OCI-LY3 (cell line): Measurements from ENCODE around the gene PITPNM2.

Source experiments
- H2AFZ ChIP-seq: fragments of 200-600, 300-600 bp; shearing (Covaris generic); 2 replicates; pipeline ENCODE4 v1.6.0; 2014; ENCODE audit warnings: antibody characterized with exemption, low read depth, low read length
- H3K27ac ChIP-seq: fragments of 200-600, 300-600 bp; sonication (generic); 2 replicates; pipeline ENCODE4 v1.5.1; 2014; ENCODE audit warnings: mild to moderate bottlenecking, low read length, moderate library complexity, mixed read lengths
- H3K27me3 ChIP-seq: fragments of 200-600, 300-600 bp; sonication (generic); 2 replicates; pipeline ENCODE4 v1.6.1; 2014; ENCODE audit warnings: low read depth, low read length, mixed read lengths
- H3K36me3 ChIP-seq: fragments of 200-600, 300-600 bp; sonication (generic); replicated peaks from 2 replicates; pipeline ENCODE3; 2014; ENCODE audit warnings: low read depth, low read length, mixed read lengths
- H3K4me1 ChIP-seq: fragments of 300-600, 200-600 bp; sonication (generic); 2 replicates; pipeline ENCODE4 v1.6.1; 2014; ENCODE audit warnings: low read length, mixed read lengths
- H3K4me2 ChIP-seq: fragments of 200-600, 300-600 bp; sonication (generic); 2 replicates; pipeline ENCODE4 v1.6.1; 2014; ENCODE audit warnings: low read length, mixed read lengths
- H3K4me3 ChIP-seq: fragments of 300-600, 200-600 bp; sonication (generic); 2 replicates; pipeline ENCODE4 v1.5.1; 2014; ENCODE audit warnings: antibody characterized with exemption, mild to moderate bottlenecking, low read length, moderate library complexity
- H3K79me2 ChIP-seq: fragments of 300-600, 200-600 bp; shearing (Covaris generic); 2 replicates; pipeline ENCODE4 v1.6.1; 2014; ENCODE audit warnings: mild to moderate bottlenecking, low read length, mixed read lengths
- H3K9ac ChIP-seq: fragments of 300-600, 200-600 bp; shearing (Covaris generic); 2 replicates; pipeline ENCODE4 v1.6.0; 2014; ENCODE audit warnings: mild to moderate bottlenecking, low read length, moderate library complexity
- H3K9me3 ChIP-seq: fragments of 200-600, 300-600 bp; shearing (Covaris generic); 2 replicates; pipeline ENCODE4 v1.6.1; 2014; ENCODE audit warnings: low read length, mixed read lengths; ENCODE audit not compliant: insufficient read depth
- H4K20me1 ChIP-seq: fragments of 200-600, 300-600 bp; sonication (generic); 2 replicates; pipeline ENCODE4 v1.6.1; 2016; ENCODE audit warnings: low read length, mixed read lengths; ENCODE audit not compliant: insufficient read depth
- CTCF ChIP-seq: fragments of 200-600, 300-600 bp; sonication (generic); IDR thresholded peaks from 2 replicates; pipeline ENCODE4 v1.5.1; 2014; ENCODE audit warnings: antibody characterized with exemption, low read length, low read depth
- EZH2phosphoT487 ChIP-seq: fragments of 200-600 bp; shearing (Covaris generic); IDR thresholded peaks from 2 replicates; pipeline ENCODE4 v1.6.1; 2018; ENCODE audit warnings: antibody characterized with exemption, mixed run types, low read depth

Gene PITPNM2

DNA sequence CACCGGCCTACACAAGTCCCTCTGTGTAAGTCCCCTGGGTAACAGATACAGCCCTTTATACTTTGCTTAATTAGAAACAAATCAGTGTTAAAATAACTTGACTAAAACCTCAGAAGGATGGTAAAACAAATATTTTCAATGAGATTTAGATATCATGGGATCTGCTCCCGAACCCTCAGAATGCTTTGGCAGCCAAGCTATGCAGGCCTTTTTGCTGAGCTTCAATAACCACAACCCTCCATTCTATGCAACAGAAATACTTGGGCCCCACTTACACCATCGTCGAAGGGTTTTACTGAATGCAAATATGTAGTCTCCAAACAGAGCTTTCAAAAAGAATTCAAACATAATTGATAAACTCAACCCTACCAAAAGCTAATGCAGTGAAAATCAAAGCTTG, 29.3 kb upstream of the PITPNM2 start:
- H2AFZ ChIP-seq = no peak overlapping the region
- no peak overlapping the region for H3K4me3 ChIP-seq
- no peaks in the 10 kb centered on the region for H3K79me2 ChIP-seq
- H3K36me3 ChIP-seq = peaks cover 18% of the 10 kb centered on the region
- TF ChIP-seq EZH2phosphoT487 = no peak
- no peak for TF ChIP-seq CTCF
- H3K9ac ChIP-seq = no peak overlapping the region
- no peaks in the 10 kb centered on the region for H3K27me3 ChIP-seq
- no peaks in the 10 kb centered on the region for H3K9me3 ChIP-seq
- no peaks in the 10 kb centered on the region for H4K20me1 ChIP-seq
- no peaks in the 10 kb centered on the region for H3K4me1 ChIP-seq
- no peak overlapping the region for H3K27ac ChIP-seq
- H3K4me2 ChIP-seq = no peak overlapping the region

- H3K9me3 ChIP-seq = no peaks in the 10 kb centered on the region
- H3K79me2 ChIP-seq = no peaks in the 10 kb centered on the region
- TF ChIP-seq EZH2phosphoT487 = no peak
- no peak for TF ChIP-seq CTCF
- no peaks in the 10 kb centered on the region for H3K27me3 ChIP-seq
- no peak overlapping the region for H3K4me2 ChIP-seq
- peaks cover 8% of the 10 kb centered on the region for H3K36me3 ChIP-seq
- no peak overlapping the region for H3K9ac ChIP-seq
- no peaks in the 10 kb centered on the region for H4K20me1 ChIP-seq
- H3K27ac ChIP-seq = no peak overlapping the region
- no peak overlapping the region for H3K4me3 ChIP-seq
- no peak overlapping the region for H2AFZ ChIP-seq
- no peaks in the 10 kb centered on the region for H3K4me1 ChIP-seq
These were observed 21.1 kb upstream of the PITPNM2 start for GRCh38 chr12:123171967-123172366.

DNA sequence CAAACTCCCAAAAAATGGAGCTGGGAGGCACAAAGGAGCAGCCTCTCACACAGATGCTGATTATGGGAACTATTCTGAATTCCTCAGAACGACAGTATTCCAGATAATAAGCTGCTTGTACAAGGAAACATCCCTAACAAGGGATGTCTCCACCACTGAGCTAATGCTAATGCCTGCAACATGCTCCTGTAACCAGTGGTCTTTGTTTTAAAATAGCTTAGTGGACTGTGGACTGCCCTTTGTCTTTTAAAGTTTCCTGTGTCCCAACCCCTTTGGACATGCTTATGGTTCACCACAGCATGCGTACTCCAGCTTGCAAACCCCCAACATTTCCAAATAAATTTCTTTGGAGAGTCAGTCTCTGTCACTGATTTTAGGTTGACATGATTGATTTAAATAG, 16.4 kb upstream of the PITPNM2 start:
- TF ChIP-seq CTCF (no peak), EZH2phosphoT487 (no peak)
- H3K4me1 ChIP-seq = no peaks in the 10 kb centered on the region
- no peaks in the 10 kb centered on the region for H3K27me3 ChIP-seq
- H3K27ac ChIP-seq = no peak overlapping the region
- H3K79me2 ChIP-seq = no peaks in the 10 kb centered on the region
- no peak overlapping the region for H2AFZ ChIP-seq
- H3K9me3 ChIP-seq = no peaks in the 10 kb centered on the region
- peaks cover 23% of the 10 kb centered on the region for H3K36me3 ChIP-seq
- H3K9ac ChIP-seq = no peak overlapping the region
- no peaks in the 10 kb centered on the region for H4K20me1 ChIP-seq
- no peak overlapping the region for H3K4me3 ChIP-seq
- H3K4me2 ChIP-seq = no peak overlapping the region

DNA sequence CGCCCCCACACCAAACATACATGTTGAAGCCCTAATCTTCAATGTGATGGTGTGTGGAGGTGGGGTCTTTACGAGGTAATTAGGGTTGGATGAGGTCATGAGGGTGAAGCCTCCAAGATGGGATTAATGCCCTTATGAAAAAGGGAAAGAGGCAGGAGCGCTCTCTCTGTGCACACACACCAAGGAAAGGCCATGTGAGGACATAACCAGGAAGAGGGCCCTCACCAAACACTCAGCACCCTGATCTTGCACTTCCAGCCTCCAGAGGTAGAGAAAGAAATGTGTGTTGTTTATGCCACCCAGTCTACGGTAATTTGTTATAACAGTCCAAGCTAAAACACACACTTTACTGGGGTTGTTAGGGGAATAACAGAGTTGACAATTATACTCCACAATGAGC, 14.6 kb upstream of the PITPNM2 start:
- Histone ChIP-seq H3K79me2 (no peaks in the 10 kb centered on the region), H3K27ac (no peak overlapping the region), H3K4me1 (no peaks in the 10 kb centered on the region), H2AFZ (no peak overlapping the region), H3K9me3 (no peaks in the 10 kb centered on the region), H3K9ac (no peak overlapping the region), H3K36me3 (peaks cover 23% of the 10 kb centered on the region), H3K27me3 (no peaks in the 10 kb centered on the region), H3K4me3 (no peak overlapping the region), H4K20me1 (no peaks in the 10 kb centered on the region), H3K4me2 (no peak overlapping the region)
- TF ChIP-seq EZH2phosphoT487 (no peak), CTCF (no peak)
